ENCODE measurements around the gene GABARAP.

- TF ChIP-seq CTCF (conservative IDR thresholded peaks at IDR 0.05; ENCODE audit: low read length) (no peak), EZH2phosphoT487 (IDR thresholded peaks at IDR 0.05; ENCODE audit: borderline replicate concordance) (no peak)
Observed at GRCh38 chr17:7229504-7229903, 12.7 kb downstream of the GABARAP start.
